Anterior cingulate cortex (tissue), 58 donors: ENCODE data around the gene CADM2.

ENCODE experiments used
- DNase-seq, 58 donors: peaks; one replicate each; lab custom pipeline; 2025; lab: John Stamatoyannopoulos, UW

The CADM2 gene

DNA sequence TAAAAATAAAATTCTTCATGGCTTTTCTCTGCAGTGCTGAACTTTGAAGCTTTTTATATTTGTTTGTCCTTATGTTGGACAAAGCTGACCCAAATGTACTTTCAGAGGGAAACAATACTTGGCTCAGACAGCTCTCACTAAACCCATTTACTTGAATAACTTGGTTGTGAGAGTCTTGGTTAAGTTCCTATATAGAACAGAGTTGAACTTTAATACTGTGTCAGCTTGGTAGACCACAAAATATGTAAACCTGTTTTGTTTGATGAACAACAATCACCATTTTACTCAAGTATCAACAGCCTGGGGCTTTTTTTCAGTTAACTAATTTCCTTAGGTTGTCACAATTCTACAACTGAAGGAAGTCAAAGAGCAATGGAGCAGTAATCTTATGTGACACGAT lies 211.9 kb downstream of the CADM2 start:
- no peak for DNase-seq

DNA sequence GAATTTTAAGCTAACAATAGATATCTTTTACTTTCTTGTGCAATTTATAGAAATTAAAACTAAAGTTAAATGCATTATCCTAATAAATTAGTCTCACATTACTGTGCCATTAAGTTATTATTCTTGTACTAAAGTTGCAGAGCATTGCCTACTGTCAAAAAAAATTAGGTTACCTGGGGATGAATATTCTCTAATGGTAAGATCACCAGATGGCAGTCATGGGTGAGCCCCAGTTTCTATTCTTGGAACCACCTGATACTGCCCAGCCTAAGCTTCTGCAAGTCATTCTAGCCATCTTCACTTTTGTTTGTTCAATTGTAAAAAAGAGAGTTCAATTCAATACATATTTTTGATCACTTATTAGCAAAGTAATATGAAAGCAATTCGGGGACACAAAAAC lies 213.2 kb downstream of the CADM2 start:
- no peak for DNase-seq

DNA sequence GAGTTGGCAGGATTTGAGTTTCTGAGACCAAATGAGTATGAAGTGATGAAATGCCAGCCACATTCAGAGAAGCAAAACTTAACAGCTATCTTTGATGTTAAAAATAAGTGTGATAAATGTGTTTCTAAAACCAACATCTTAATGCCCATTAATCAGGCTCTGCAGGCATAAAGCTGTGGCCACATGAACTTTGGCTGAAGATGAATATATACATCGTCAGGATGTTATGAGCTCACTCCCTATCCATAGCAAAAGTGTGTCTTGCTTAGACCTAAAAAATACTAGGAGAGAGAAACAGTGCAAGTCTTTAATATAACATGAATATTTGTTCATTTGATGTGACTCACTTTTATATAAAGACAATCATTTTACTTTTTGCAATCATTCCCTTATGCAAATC lies 218.0 kb downstream of the CADM2 start:
- no peak for DNase-seq

DNA sequence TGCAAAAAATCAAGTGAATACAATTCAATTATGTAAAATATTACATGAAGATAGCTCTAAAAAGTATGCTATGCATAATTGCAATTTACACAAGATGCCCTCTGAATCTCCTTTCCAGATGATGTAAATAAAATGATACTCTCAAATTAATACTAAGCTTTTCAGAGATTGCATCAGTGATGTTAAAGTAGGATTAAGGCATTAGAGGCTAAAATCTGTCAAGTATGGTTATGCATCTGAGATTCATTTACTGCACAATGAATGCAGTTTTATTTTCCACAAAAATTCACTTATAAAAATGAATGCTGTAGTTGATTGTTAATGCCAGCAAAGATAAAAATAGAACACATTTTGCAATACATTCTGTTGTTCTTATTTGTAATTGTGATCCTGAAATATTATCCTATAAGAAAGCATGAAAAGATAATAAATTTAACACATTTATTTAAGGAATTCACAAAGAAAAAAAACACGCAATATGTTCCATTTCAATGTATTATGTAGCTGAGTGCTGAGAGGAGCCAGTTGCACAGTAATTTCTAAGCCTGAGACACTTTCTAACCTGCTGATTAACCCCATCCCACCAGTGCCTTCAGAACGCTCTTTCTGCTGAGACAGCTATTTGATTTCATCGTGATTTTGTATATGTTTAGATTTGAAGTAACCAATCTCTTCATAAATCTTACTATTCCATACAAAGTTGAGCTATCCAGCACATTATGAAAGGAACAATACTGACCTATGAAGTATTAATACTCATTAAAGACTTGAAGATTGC lies 224.4 kb downstream of the CADM2 start:
- DNase-seq: no peak

DNA sequence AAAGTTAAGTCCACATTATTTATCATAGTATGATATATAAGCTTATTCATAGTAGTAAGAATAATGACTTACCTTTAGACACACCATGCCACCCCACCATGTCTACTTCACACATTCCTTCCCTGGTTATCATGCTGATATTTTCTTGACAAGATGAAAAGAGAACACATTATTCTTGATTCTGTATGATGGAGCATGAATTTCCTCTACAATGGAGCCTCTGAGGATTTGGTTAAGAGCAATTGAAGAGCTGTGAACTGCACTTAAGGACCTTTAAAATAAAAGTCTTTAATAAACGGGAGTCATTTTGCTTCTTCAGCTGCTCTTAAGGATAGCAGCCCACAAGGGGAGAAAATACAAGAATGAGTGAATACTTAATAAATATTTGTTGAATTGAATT lies 226.7 kb downstream of the CADM2 start:
- no peak for DNase-seq

- no peak for DNase-seq
These were observed 230.9 kb downstream of the CADM2 start for GRCh38 chr3:85189731-85190130.

- no peak for DNase-seq
These were observed 234.8 kb downstream of the CADM2 start for GRCh38 chr3:85193565-85193964.

DNA sequence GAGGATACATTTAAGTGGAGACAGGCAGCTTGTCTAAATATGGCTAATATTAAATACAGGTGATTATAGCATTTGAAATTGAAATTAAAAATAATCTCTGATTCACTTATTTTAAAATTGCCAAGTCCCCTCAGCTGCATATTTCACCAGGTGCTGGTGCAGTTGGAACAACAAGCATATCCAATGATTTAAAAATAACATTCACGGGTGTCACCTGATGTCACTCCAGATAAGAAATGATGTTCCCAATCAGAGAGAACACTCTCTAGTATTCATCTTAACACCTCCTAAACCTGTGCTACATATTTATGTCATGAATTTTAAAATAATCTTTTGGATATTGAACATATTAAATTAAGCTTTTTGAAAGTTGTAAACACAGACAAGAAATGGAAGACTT lies 249.9 kb downstream of the CADM2 start:
- no peak for DNase-seq

GRCh38 chr3:85210540-85210939 lies 251.8 kb downstream of the CADM2 start:
- no peak for DNase-seq

- no peak for DNase-seq
These were observed 270.2 kb downstream of the CADM2 start for GRCh38 chr3:85228966-85229365.

- DNase-seq: no peak
These were observed 285.3 kb downstream of the CADM2 start for GRCh38 chr3:85244091-85244490.

DNA sequence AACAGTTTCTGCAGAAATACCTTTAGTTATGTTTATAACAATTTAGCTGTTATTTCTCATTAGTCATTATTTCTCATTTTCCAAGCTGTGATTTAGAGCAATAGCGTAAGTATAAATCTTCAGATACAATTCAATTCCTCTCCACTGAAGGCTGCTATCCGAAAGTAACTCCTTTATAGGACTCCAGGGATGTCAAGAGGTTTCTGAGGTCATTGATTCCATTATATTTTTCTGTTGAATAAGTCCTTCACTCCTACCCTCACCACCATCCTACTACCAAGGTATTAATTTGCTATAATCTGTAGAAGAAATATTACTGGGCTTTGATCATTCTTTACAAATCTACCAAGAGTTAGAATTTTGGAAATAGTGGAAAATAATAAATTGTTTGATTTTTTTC lies 285.7 kb downstream of the CADM2 start:
- DNase-seq: no peak

GRCh38 chr3:85251766-85252165 lies 293.0 kb downstream of the CADM2 start:
- no peak for DNase-seq

DNA sequence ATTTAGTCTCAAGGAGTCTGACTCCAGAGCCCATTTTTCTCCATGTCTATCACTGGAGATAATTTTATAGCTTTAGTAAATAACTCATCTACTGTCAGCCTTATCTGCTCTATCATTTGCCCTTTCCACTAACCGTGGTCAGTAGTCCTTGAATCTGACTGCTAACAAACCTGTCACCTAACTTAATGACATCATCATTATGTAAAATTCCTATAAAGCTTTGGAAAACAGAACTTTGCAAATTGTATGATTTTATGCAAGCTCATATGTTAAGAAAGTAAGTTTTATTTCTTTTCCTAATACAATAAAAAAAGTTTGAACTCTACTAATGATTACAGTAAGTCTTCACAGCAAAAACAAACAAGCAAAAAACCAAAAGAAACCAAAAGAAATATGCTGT lies 293.9 kb downstream of the CADM2 start:
- no peak for DNase-seq

DNA sequence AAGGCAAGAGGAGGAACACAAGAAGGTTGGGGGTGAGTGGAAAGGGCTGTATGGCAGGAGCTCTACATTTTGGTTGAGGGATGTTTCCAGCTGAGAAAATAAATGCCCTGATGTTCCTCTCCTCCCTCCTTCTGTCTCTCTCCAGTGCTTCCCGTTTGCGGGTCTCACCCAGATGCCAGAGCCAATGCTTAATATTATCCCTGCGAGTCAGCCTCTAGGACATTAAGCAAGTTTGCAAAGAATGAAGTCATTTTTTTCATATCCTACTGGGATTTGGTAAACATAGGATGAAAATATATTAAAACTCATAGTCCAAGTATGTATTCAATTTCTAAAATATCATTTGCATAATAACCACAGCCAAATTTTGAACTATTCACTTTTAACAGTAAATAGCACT lies 295.9 kb downstream of the CADM2 start:
- no peak for DNase-seq

GRCh38 chr3:85255949-85256348 lies 297.2 kb downstream of the CADM2 start:
- peak in 19 of 58 donors; percentile 1 to 68 (median 11) for DNase-seq

DNA sequence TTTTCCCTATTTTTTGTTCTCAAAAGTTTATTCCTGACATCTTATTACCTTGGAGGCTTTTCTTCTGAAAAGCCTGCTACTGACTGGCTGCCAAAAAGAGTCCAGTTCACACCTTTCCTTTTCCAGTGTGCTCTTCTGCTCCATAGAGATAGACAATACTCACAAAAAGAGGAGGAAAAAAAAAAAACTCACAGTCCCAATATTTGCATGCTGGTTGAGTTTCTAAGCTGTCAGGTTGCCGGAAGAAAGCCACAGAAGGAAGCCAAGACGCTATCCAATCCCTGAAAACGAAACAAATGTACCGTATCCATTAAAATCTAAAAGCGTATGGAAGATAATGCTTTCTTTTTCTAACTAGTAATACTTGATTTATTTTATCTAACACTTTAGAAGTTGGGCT lies 299.5 kb downstream of the CADM2 start:
- no peak for DNase-seq

- DNase-seq: peak in 1 of 58 donors; percentile 10
These were observed 300.0 kb downstream of the CADM2 start for GRCh38 chr3:85258819-85259218.

GRCh38 chr3:85259748-85260147 lies 301.0 kb downstream of the CADM2 start:
- no peak for DNase-seq

DNA sequence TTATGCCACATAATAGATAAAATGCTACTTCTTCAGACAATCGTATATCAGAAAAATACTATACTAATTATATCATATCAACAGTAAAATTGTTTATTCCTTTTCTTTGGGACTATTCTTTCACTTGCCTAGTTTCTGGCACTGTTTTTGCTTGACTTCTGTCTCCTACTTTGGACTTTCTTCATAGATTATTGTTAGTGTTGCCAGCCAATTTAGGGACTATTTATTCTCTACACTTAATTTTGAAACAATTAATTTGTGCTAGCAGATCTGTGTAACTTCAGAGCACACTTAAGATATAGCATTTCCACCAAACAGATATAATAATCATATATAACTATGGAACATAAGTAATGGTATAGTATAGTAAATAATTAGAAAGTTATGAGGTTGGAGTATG lies 305.6 kb downstream of the CADM2 start:
- no peak for DNase-seq

DNA sequence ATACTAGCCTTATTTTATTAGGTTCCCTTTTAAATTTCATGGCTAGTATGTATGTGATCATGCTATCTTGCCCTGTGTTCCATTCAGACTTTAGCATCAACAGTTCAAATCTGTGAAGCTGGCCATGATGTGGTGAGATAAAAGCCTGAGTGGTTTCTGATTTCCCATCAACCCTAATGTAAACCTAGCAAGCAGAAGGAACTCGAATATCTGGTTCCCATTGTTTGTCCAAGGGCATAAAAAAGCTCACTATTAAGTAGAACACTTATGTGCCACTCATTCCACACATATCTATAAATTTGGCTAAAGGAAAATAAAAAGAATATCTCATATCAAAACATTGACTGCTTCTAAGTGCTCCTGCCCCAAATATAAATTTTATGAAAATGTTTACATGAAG lies 311.7 kb downstream of the CADM2 start:
- no peak for DNase-seq

GRCh38 chr3:85271911-85272310 lies 313.1 kb downstream of the CADM2 start:
- DNase-seq: no peak

DNA sequence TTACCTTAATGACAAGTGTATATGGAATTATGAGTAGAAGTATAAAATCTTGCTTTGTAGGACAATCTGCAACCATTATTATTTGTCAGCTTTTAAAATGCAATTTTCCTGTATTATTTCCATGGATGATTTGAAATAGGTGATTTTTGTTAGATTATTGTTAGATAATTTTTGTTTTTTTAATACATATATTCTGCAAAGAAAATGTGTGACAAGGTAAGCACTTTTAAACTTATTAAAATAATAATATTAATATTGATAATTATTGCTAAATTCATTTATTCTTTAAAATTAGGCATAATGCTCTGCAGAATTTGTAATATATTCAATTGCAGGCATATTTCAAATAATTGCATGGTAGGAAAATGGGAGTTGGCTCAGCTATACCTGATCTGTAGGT lies 329.5 kb downstream of the CADM2 start:
- no peak for DNase-seq
